ENCODE results near the gene VPS37D. TPM values are rescaled to one million over a fixed set of nuclear protein-coding genes. Genes with fewer than 3 reads are reported as not detected.

Gene VPS37D
- total RNA-seq, 1 experiment from 2014 or later, result 4.4 TPM

GRCh38 chr7:73702226-73702625, 34.6 kb downstream of the VPS37D start:
- in situ Hi-C loops (cut with HindIII; ENCODE audit: low pct_unique_long_range_greater_than_20kb, low sequenced_read_pairs), result no loop called here
- Histone ChIP-seq H3K36me3 (ENCODE audit: control insufficient read depth, insufficient read depth, low read length) (no peaks in the 10 kb centered on the region; the same call in none of the 2 replicates), H3K4me1 (ENCODE audit: control insufficient read depth, insufficient read depth, low read length) (peaks cover 76% of the 10 kb centered on the region), H3K9me3 (ENCODE audit: control insufficient read depth, insufficient read depth, low read depth, low read length) (no peaks in the 10 kb centered on the region), H3K27me3 (ENCODE audit: control insufficient read depth, insufficient read depth, low read length) (no peaks in the 10 kb centered on the region), H3K4me3 (ENCODE audit: low read depth in 2 of 2, low read length in 2 of 2) (no peak overlapping the region), H3K27ac (ENCODE audit: low read length) (peak overlapping the region; percentile 80)
- DNase-seq (ENCODE audit: low read depth, low spot score), result no peak
- ChIA-PET POLR2A (interaction anchor here (1.1 kb wide), 1 partner anchor 10 kb away, joined by 3 read pairs; no protein-coding TSS in a partner anchor), CTCF (interaction anchor here (1.1 to 1.5 kb wide), 3 partner anchors 9 to 23 kb away, joined by 4 read pairs; no protein-coding TSS in a partner anchor)
- TF ChIP-seq SIN3A (IDR thresholded peaks at IDR 0.05; ENCODE audit: borderline replicate concordance, insufficient read depth, low read depth, low read length), result no peak
- TF ChIP-seq, protein P1, sequence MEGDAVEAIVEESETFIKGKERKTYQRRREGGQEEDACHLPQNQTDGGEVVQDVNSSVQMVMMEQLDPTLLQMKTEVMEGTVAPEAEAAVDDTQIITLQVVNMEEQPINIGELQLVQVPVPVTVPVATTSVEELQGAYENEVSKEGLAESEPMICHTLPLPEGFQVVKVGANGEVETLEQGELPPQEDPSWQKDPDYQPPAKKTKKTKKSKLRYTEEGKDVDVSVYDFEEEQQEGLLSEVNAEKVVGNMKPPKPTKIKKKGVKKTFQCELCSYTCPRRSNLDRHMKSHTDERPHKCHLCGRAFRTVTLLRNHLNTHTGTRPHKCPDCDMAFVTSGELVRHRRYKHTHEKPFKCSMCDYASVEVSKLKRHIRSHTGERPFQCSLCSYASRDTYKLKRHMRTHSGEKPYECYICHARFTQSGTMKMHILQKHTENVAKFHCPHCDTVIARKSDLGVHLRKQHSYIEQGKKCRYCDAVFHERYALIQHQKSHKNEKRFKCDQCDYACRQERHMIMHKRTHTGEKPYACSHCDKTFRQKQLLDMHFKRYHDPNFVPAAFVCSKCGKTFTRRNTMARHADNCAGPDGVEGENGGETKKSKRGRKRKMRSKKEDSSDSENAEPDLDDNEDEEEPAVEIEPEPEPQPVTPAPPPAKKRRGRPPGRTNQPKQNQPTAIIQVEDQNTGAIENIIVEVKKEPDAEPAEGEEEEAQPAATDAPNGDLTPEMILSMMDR (IDR thresholded peaks at IDR 0.05), result no peak
- TF ChIP-seq REST (IDR thresholded peaks at IDR 0.05; ENCODE audit: insufficient read depth in 1 of 2, low read depth in 2 of 2, low read length in 1 of 2), result no peak
- no peak for TF ChIP-seq TCF7L2 (IDR thresholded peaks at IDR 0.05; ENCODE audit: low read depth, low read length)
- ATAC-seq, result no peak
- intact Hi-C loops (cut with micrococcal nuclease; ENCODE audit: unreplicated experiment), result no loop called here
- BruUV-seq (replicated peaks), result TSS peak; percentile 26

DNA sequence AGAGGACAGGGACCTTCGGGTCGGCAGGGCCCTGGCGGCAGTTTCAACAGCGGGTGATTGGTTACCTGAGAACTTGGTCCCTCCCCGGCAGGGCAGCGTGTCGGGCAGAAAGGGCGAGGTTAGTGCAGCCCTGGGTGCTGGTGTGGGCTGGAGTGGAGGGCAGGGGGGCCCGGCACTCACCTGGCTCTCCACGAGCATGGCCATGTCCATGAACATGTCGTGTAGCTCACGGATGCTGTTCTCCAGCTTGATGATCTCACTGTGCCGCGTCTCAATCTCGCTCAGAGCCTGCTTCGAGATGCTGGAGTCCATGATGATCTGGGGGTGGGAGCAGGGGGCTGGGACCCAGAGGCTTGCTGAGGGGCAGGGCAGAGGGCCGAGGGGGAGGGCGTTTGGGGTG, 35.0 kb downstream of the VPS37D start:
- Histone ChIP-seq H3K36me3 (ENCODE audit: control insufficient read depth, insufficient read depth, low read length) (no peaks in the 10 kb centered on the region; the same call in none of the 2 replicates), H3K27me3 (ENCODE audit: control insufficient read depth, insufficient read depth, low read length) (no peaks in the 10 kb centered on the region), H3K4me3 (ENCODE audit: low read depth in 2 of 2, low read length in 2 of 2) (no peak overlapping the region), H3K4me1 (ENCODE audit: control insufficient read depth, insufficient read depth, low read length) (peaks cover 80% of the 10 kb centered on the region), H3K27ac (ENCODE audit: low read length) (peak overlapping the region; percentile 80), H3K9me3 (ENCODE audit: control insufficient read depth, insufficient read depth, low read depth, low read length) (no peaks in the 10 kb centered on the region)
- TF ChIP-seq POLR2AphosphoS5 (IDR thresholded peaks at IDR 0.05; ENCODE audit: low read depth, low read length) (no peak), SIN3A (IDR thresholded peaks at IDR 0.05; ENCODE audit: borderline replicate concordance, insufficient read depth, low read depth, low read length) (no peak), REST (IDR thresholded peaks at IDR 0.05; ENCODE audit: insufficient read depth in 1 of 2, low read depth in 2 of 2, low read length in 1 of 2) (no peak), TCF7L2 (IDR thresholded peaks at IDR 0.05; ENCODE audit: low read depth, low read length) (no peak)
- TF ChIP-seq, protein P1 (IDR thresholded peaks at IDR 0.05), result no peak
- no TSS peak for BruUV-seq (replicated peaks)
- in situ Hi-C loops (cut with HindIII; ENCODE audit: low pct_unique_long_range_greater_than_20kb, low sequenced_read_pairs), result no loop called here
- DNase-seq (ENCODE audit: low read depth, low spot score), result no peak
- ATAC-seq, result no peak
- intact Hi-C loops (cut with micrococcal nuclease; ENCODE audit: unreplicated experiment), result no loop called here
- CTCF ChIA-PET, result interaction anchor here (1.1 to 1.5 kb wide), 2 partner anchors 8 to 23 kb away, joined by 4 read pairs; no protein-coding TSS in a partner anchor
- POLR2A ChIA-PET, result interaction anchor here (1.1 kb wide), 1 partner anchor 10 kb away, joined by 3 read pairs; no protein-coding TSS in a partner anchor
